SK-N-SH (cell line): ENCODE results near the gene DGCR6L. TPM values are rescaled to one million over a fixed set of nuclear protein-coding genes. Genes with fewer than 3 reads are reported as not detected.

Source experiments
- CTCF ChIA-PET: fragments of 300-600, 350-600 bp; formaldehyde crosslinking; extraction: SDS; loops from one replicate; lab custom pipeline; 2021; lab: Yijun Ruan, JAX
- POLR2A ChIA-PET: fragments of 350-600 bp; sonication (Branson Sonifier 250); formaldehyde crosslinking; extraction: SDS; loops from one replicate; lab custom pipeline; 2020; ENCODE audit warnings: antibody characterized with exemption, inconsistent platforms; lab: Yijun Ruan, JAX
- DNase-seq: peaks from one replicate; pipeline ENCODE4 v3.0.0; 2012
- H2AFZ ChIP-seq: fragments of 200-600 bp; sonication (generic); 2 replicates; pipeline ENCODE4 v1.8.1; 2016; ENCODE audit warnings: antibody characterized with exemption, mild to moderate bottlenecking, low read depth
- H3F3A ChIP-seq: fragments of 200-600 bp; sonication (generic); replicated peaks from 2 replicates; pipeline ENCODE3; 2016; ENCODE audit warnings: antibody characterized with exemption, mild to moderate bottlenecking; ENCODE audit not compliant: insufficient read depth
- H3K27ac ChIP-seq, 2 experiments: fragments of 200-500 bp in 1 of 2; fragments of 200-600 bp in 1 of 2; sonication (Bioruptor generic) in 1 of 2; sonication (generic), shearing (Covaris generic) in 1 of 2; 2 replicates each; pipeline versions ENCODE4 v1.5.1 to v1.6.1; 2014 to 2016; ENCODE audit warnings: low read depth in 2 of 2, inconsistent platforms in 1 of 2, low read length in 1 of 2, mild to moderate bottlenecking in 1 of 2, mixed read lengths in 1 of 2
- H3K27me3 ChIP-seq: fragments of 200-600 bp; sonication (generic), shearing (Covaris generic); 2 replicates; pipeline ENCODE4 v1.6.1; 2016; ENCODE audit warnings: mixed run types; ENCODE audit not compliant: insufficient read depth
- H3K36me3 ChIP-seq, 2 experiments: fragments of 200-500 bp in 1 of 2; fragments of 200-600 bp in 1 of 2; sonication (Bioruptor generic) in 1 of 2; sonication (generic) in 1 of 2; replicated peaks in 1 of 2; 2 replicates each; pipeline versions ENCODE3 to v1.5.1; 2014 to 2016; ENCODE audit warnings: low read length in 1 of 2, mild to moderate bottlenecking in 1 of 2; ENCODE audit not compliant: insufficient read depth in 2 of 2, control insufficient read depth in 1 of 2
- H3K4me1 ChIP-seq, 2 experiments: fragments of 200-500 bp in 1 of 2; fragments of 200-600 bp in 1 of 2; sonication (Bioruptor generic) in 1 of 2; sonication (generic), shearing (Covaris generic) in 1 of 2; 2 replicates each; pipeline versions ENCODE4 v1.5.1 to v1.6.1; 2014 to 2016; ENCODE audit warnings: low read depth in 1 of 2, low read length in 1 of 2, mixed run types in 1 of 2; ENCODE audit not compliant: insufficient read depth in 2 of 2, control insufficient read depth in 1 of 2
- H3K4me2 ChIP-seq: fragments of 200-600 bp; sonication (generic), shearing (Covaris generic); 2 replicates; pipeline ENCODE4 v1.6.1; 2017; ENCODE audit warnings: mixed run types
- H3K4me3 ChIP-seq, 2 experiments: fragments of 200-500 bp in 1 of 2; fragments of 200-600 bp in 1 of 2; sonication (Bioruptor generic) in 1 of 2; sonication (generic), shearing (Covaris generic) in 1 of 2; 2 replicates each; pipeline versions ENCODE4 v1.5.1 to v1.8.1; 2014 to 2016; ENCODE audit warnings: low read depth in 2 of 2, inconsistent platforms in 1 of 2, low read length in 1 of 2, mild to moderate bottlenecking in 1 of 2, mixed read lengths in 1 of 2, moderate library complexity in 1 of 2
- H3K79me2 ChIP-seq: fragments of 200-600 bp; sonication (generic); 2 replicates; pipeline ENCODE4 v1.8.1; 2017; ENCODE audit warnings: mild to moderate bottlenecking; ENCODE audit not compliant: insufficient read depth
- H3K9ac ChIP-seq: fragments of 200-600 bp; sonication (generic); 2 replicates; pipeline ENCODE4 v1.6.1; 2017; ENCODE audit warnings: mixed run types
- H3K9me2 ChIP-seq: fragments of 200-600 bp; sonication (generic); 2 replicates; pipeline ENCODE4 v1.6.1; 2017; ENCODE audit warnings: mixed run types
- H3K9me3 ChIP-seq: fragments of 200-600 bp; sonication (generic); 2 replicates; pipeline ENCODE4 v1.6.1; 2017; ENCODE audit warnings: mixed run types, mild to moderate bottlenecking, moderate library complexity
- H4K20me1 ChIP-seq: fragments of 200-600 bp; sonication (generic); 2 replicates; pipeline ENCODE4 v1.6.1; 2017; ENCODE audit warnings: mild to moderate bottlenecking, mixed run types; ENCODE audit not compliant: insufficient read depth
- CHD2 ChIP-seq: fragments of 150-350 bp; IDR thresholded peaks from 2 replicates; pipeline ENCODE4 v1.6.1; 2018; ENCODE audit warnings: low read length; ENCODE audit not compliant: partially characterized antibody
- ELF1 ChIP-seq: IDR thresholded peaks from 2 replicates; pipeline ENCODE4 v1.4.0; 2012
- EP300 ChIP-seq, 2 experiments: IDR thresholded peaks; 2 replicates each; pipeline versions ENCODE4 v1.4.0 to v1.6.1; 2012; ENCODE audit warnings: borderline replicate concordance in 1 of 2, low read depth in 1 of 2, low read length in 1 of 2
- EZH2phosphoT487 ChIP-seq: fragments of 200-600 bp; sonication (generic); IDR thresholded peaks from 2 replicates; pipeline ENCODE4 v1.6.1; 2017; ENCODE audit warnings: low read depth, mixed run types, mild to moderate bottlenecking, antibody characterized with exemption, moderate library complexity, borderline replicate concordance
- FOSL2 ChIP-seq: IDR thresholded peaks from 2 replicates; pipeline ENCODE4 v1.4.0; 2012; ENCODE audit warnings: low read depth, mild to moderate bottlenecking, moderate library complexity, borderline replicate concordance
- FOXJ3 ChIP-seq: sonication (generic); formaldehyde crosslinking; IDR thresholded peaks from 2 replicates; pipeline ENCODE4 v1.5.1; 2020; ENCODE audit warnings: mild to moderate bottlenecking, missing genetic modification reagents
- GABPA ChIP-seq: IDR thresholded peaks from 2 replicates; pipeline ENCODE4 v1.4.0; 2012; ENCODE audit warnings: low read depth, mild to moderate bottlenecking
- GATA2 ChIP-seq: sonication (generic); formaldehyde crosslinking; IDR thresholded peaks from 2 replicates; pipeline ENCODE4 v1.5.0; 2020; ENCODE audit warnings: mild to moderate bottlenecking, missing genetic modification reagents
- MAX ChIP-seq: IDR thresholded peaks from 2 replicates; pipeline ENCODE4 v1.4.0; 2012; ENCODE audit warnings: low read depth
- MEF2A ChIP-seq: IDR thresholded peaks from 2 replicates; pipeline ENCODE4 v1.4.0; 2012; ENCODE audit warnings: low read depth, borderline replicate concordance
- MXI1 ChIP-seq: IDR thresholded peaks from 2 replicates; pipeline ENCODE4 v1.6.1; 2012; ENCODE audit warnings: mild to moderate bottlenecking, low read depth, low read length, improper control_type of control experiment
- POLR2AphosphoS5 ChIP-seq: IDR thresholded peaks from 2 replicates; pipeline ENCODE4 v1.6.1; 2012; ENCODE audit warnings: low read depth, low read length
- RAD21 ChIP-seq: IDR thresholded peaks from 2 replicates; pipeline ENCODE4 v1.6.1; 2012; ENCODE audit warnings: mild to moderate bottlenecking, low read length
- RCOR1 ChIP-seq: fragments of 150-350 bp; IDR thresholded peaks from 2 replicates; pipeline ENCODE4 v1.6.1; 2017; ENCODE audit warnings: antibody characterized with exemption, low read length
- SIN3A ChIP-seq: IDR thresholded peaks from 2 replicates; pipeline ENCODE4 v1.6.1; 2012; ENCODE audit warnings: low read depth, mild to moderate bottlenecking, low read length, moderate library complexity, borderline replicate concordance
- SMC3 ChIP-seq: IDR thresholded peaks from 2 replicates; pipeline ENCODE4 v1.6.1; 2012; ENCODE audit warnings: low read depth, low read length, improper control_type of control experiment
- USF1 ChIP-seq: IDR thresholded peaks from 2 replicates; pipeline ENCODE4 v1.4.0; 2012; ENCODE audit warnings: low read depth, borderline replicate concordance
- USF2 ChIP-seq: fragments of 150-350 bp; IDR thresholded peaks from 2 replicates; pipeline ENCODE4 v1.6.1; 2017; ENCODE audit warnings: antibody characterized with exemption, low read length, low read depth, borderline replicate concordance
- YY1 ChIP-seq: IDR thresholded peaks from 2 replicates; pipeline ENCODE4 v1.4.0; 2012; ENCODE audit warnings: low read depth, mild to moderate bottlenecking
- WGBS: methylation state at CpG from one replicate; pipeline ENCODE4 v1.1.6; 2017; ENCODE audit warnings: low lambda C conversion rate; 5-methylcytosine and 5-hydroxymethylcytosine counted together
- polyA plus RNA-seq, 3 experiments: library from polyadenylated mRNA; depleted of rRNA; stranded (reverse); fragments of >200 nt; gene quantifications; 2 replicates each; pipeline ENCODE4 v1.2.3, GENCODE V29; 2012
- TF ChIP-seq, protein P1 (sequence below): IDR thresholded peaks from 2 replicates; pipeline ENCODE4; 2012
- TF ChIP-seq, protein P2 (sequence below): fragments of 150-350 bp; IDR thresholded peaks from 2 replicates; pipeline ENCODE4 v1.6.1; 2016; ENCODE audit warnings: mild to moderate bottlenecking, low read depth, low read length

DGCR6L gene
- polyA plus RNA-seq, 1 of the 3 experiments (the other 2 are of a cell fraction): 59.8 TPM

DNA sequence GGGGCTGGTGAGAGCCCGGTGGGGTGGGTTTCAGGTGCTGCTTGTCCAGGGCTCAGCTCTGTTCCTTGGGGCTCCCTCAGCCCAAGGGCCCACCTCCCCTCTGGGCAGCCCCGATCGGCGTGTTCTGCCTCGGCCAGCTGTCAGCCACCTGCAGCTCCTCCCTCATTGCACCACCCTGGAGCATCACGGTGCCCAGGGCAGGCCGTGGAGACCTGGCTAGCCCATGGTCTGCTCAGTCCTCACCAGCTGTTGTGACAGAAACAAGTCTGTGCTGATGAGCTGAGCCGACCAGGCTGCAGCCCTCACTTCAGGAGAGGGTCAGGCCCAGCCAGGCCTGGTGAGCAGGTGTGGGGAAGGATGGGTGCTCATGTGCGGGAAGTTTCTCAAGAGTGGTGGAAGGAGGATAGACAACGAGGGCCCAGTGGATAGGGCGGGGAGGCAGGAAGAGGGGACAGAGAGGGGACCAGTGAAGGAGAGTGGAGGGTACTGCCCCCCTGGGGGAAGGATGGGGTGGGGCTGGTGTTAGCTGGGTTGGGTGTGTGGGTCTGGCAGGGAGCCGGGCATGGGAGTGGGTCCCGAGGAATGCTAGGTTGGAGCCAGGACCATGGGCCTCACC, 35.3 kb downstream of the DGCR6L start:
- Histone ChIP-seq H3K9me2 (no peaks in the 10 kb centered on the region), H3F3A (no peaks in the 10 kb centered on the region), H3K4me3 (no peak overlapping the region), H3K79me2 (no peaks in the 10 kb centered on the region), H4K20me1 (no peaks in the 10 kb centered on the region), H2AFZ (no peak overlapping the region), H3K36me3 (no peaks in the 10 kb centered on the region)
- POLR2A ChIA-PET: interaction anchor here (1.0 to 1.7 kb wide), 2 partner anchors 125 to 127 kb away, joined by 6 read pairs; no protein-coding TSS in a partner anchor
- CTCF ChIA-PET: interaction anchor here (1.1 to 6.4 kb wide), 16 partner anchors 11 to 1317 kb away, joined by 3 to 87 read pairs (median 4); no protein-coding TSS in a partner anchor
- TF ChIP-seq, protein P1, sequence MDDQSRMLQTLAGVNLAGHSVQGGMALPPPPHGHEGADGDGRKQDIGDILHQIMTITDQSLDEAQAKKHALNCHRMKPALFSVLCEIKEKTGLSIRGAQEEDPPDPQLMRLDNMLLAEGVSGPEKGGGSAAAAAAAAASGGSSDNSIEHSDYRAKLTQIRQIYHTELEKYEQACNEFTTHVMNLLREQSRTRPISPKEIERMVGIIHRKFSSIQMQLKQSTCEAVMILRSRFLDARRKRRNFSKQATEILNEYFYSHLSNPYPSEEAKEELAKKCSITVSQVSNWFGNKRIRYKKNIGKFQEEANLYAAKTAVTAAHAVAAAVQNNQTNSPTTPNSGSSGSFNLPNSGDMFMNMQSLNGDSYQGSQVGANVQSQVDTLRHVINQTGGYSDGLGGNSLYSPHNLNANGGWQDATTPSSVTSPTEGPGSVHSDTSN: no peak
- TF ChIP-seq ELF1 (no peak), USF2 (no peak), FOSL2 (no peak), MAX (no peak), GABPA (no peak), CHD2 (no peak), USF1 (no peak), SIN3A (no peak), MXI1 (no peak), POLR2AphosphoS5 (no peak), FOXJ3 (CRISPR knock-in tag) (no peak), EZH2phosphoT487 (no peak)
- TF ChIP-seq, all 33 proteins: peak for 0
- Histone ChIP-seq H3K9me3 (no peaks in the 10 kb centered on the region), H3K27ac (no peak overlapping the region), H3K4me1 (peaks cover 0 to 7% of the 10 kb centered on the region in 2 experiments; a peak in 1 of 4 replicates), H3K9ac (no peak overlapping the region), H3K27me3 (no peaks in the 10 kb centered on the region), H3K4me2 (no peak overlapping the region)
- 64% methylated on average over 11 of the region's 13 CpGs for WGBS
- no peak for DNase-seq

- 17% methylated on average over 3 of the region's 5 CpGs for WGBS
- Histone ChIP-seq H3K4me3 (no peak overlapping the region), H3K36me3 (no peaks in the 10 kb centered on the region), H2AFZ (no peak overlapping the region), H3F3A (no peaks in the 10 kb centered on the region), H3K79me2 (no peaks in the 10 kb centered on the region), H3K27me3 (no peaks in the 10 kb centered on the region), H3K27ac (no peak overlapping the region), H3K4me2 (no peak overlapping the region), H3K9me2 (no peaks in the 10 kb centered on the region), H3K9me3 (no peaks in the 10 kb centered on the region), H3K9ac (no peak overlapping the region), H3K4me1 (peaks cover 0 to 7% of the 10 kb centered on the region in 2 experiments; a peak in 1 of 4 replicates), H4K20me1 (no peaks in the 10 kb centered on the region)
- CTCF ChIA-PET: interaction anchor here (1.3 to 6.4 kb wide), 9 partner anchors 15 to 1316 kb away, joined by 3 to 87 read pairs (median 4); no protein-coding TSS in a partner anchor
- TF ChIP-seq SMC3: no peak
- TF ChIP-seq, protein P2, sequence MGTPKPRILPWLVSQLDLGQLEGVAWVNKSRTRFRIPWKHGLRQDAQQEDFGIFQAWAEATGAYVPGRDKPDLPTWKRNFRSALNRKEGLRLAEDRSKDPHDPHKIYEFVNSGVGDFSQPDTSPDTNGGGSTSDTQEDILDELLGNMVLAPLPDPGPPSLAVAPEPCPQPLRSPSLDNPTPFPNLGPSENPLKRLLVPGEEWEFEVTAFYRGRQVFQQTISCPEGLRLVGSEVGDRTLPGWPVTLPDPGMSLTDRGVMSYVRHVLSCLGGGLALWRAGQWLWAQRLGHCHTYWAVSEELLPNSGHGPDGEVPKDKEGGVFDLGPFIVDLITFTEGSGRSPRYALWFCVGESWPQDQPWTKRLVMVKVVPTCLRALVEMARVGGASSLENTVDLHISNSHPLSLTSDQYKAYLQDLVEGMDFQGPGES: no peak
- no peak for TF ChIP-seq MEF2A
- TF ChIP-seq YY1: no peak
- TF ChIP-seq EZH2phosphoT487: no peak
- no peak for TF ChIP-seq RCOR1
- TF ChIP-seq SIN3A: no peak
- TF ChIP-seq USF1: no peak
- TF ChIP-seq RAD21: no peak
- TF ChIP-seq GATA2 (CRISPR knock-in tag): no peak
- no peak for TF ChIP-seq EP300 (IDR thresholded peaks at IDR 0.05; ENCODE audit: borderline replicate concordance in 1 of 2, low read depth in 1 of 2, low read length in 1 of 2)
- POLR2A ChIA-PET: interaction anchor here (1.0 kb wide), 2 partner anchors 124 to 127 kb away, joined by 3 to 6 read pairs; no protein-coding TSS in a partner anchor
- peak; percentile 52 for DNase-seq
These were observed 36.2 kb downstream of the DGCR6L start for GRCh38 chr22:20283674-20284066.
